B cell (primary cell): ENCODE data around the gene TTC13. TPM values are rescaled to one million over a fixed set of nuclear protein-coding genes. Genes with fewer than 3 reads are reported as not detected.

ENCODE experiments used
- ATAC-seq: fragments of 200-7000 bp; cut with Tn5 transposase; one replicate; pipeline ENCODE4 v1.10.0; 2021; ENCODE audit warnings: low read depth, mild to moderate bottlenecking, moderate number of reproducible peaks, moderate library complexity
- CTCF ChIA-PET: fragments of 350-600 bp; sonication (Branson Sonifier 250); formaldehyde crosslinking; loops from one replicate; lab custom pipeline; 2021; ENCODE audit warnings: antibody characterized with exemption, inconsistent platforms; lab: Charles Lee
- POLR2A ChIA-PET: fragments of 350-600 bp; sonication (Branson Sonifier 250); formaldehyde crosslinking; loops from one replicate; lab custom pipeline; 2021; ENCODE audit warnings: antibody characterized with exemption; lab: Charles Lee
- DNase-seq: peaks from one replicate; pipeline ENCODE4 v3.0.0; 2013
- H2AFZ ChIP-seq: 2 replicates; pipeline ENCODE4 v1.6.1; 2012; ENCODE audit warnings: mild to moderate bottlenecking, low read depth, low read length; ENCODE audit not compliant: insufficient read depth, poor library complexity, severe bottlenecking
- H3K27ac ChIP-seq, 2 donors: 1 replicate in 1 of 2; 2 replicates in 1 of 2; pipeline ENCODE4 v1.5.1; 2012 to 2013; ENCODE audit warnings: low read length in 2 of 2, mild to moderate bottlenecking in 2 of 2, moderate library complexity in 1 of 2
- H3K27me3 ChIP-seq, 4 experiments: fragments of 200-600 bp in 1 of 4; sonication (generic) in 1 of 4; replicated peaks in 1 of 4; 1 replicate in 2 of 4; 2 replicates in 2 of 4; pipeline versions ENCODE4 v1.6.1 to v1.7.0; 2013 to 2016; ENCODE audit warnings: low read length in 3 of 4, mild to moderate bottlenecking in 2 of 4, mixed read lengths in 1 of 4, moderate library complexity in 1 of 4; ENCODE audit not compliant: insufficient read depth in 4 of 4, control insufficient read depth in 3 of 4; ENCODE audit errors: control extremely low read depth in 1 of 4
- H3K36me3 ChIP-seq, 2 experiments: replicated peaks in 1 of 2; 1 replicate in 1 of 2; 2 replicates in 1 of 2; pipeline versions ENCODE4 v1.6.1 to v1.7.1; 2013; ENCODE audit warnings: low read length in 1 of 2; ENCODE audit not compliant: insufficient read depth in 2 of 2, control insufficient read depth in 1 of 2; ENCODE audit errors: control extremely low read depth in 1 of 2, extremely low read depth in 1 of 2
- H3K4me1 ChIP-seq, 2 donors: fragments of 200-600 bp in 1 of 2; sonication (generic) in 1 of 2; 1 replicate in 1 of 2; 2 replicates in 1 of 2; pipeline versions ENCODE4 v1.5.1 to v1.6.1; 2013 to 2017; ENCODE audit warnings: low read length in 2 of 2; ENCODE audit not compliant: control insufficient read depth in 2 of 2, insufficient read depth in 2 of 2
- H3K4me2 ChIP-seq: replicated peaks from 2 replicates; pipeline ENCODE3; 2012; ENCODE audit warnings: mild to moderate bottlenecking, low read depth, low read length; ENCODE audit not compliant: poor library complexity, severe bottlenecking
- H3K4me3 ChIP-seq, 5 experiments: fragments of 200-600 bp in 1 of 5; sonication (generic) in 1 of 5; 1 replicate in 3 of 5; 2 replicates in 2 of 5; pipeline versions ENCODE4 v1.5.1 to v1.7.0; 2011 to 2016; ENCODE audit warnings: low read length in 4 of 5, mild to moderate bottlenecking in 4 of 5, low read depth in 2 of 5, control low read depth in 1 of 5, moderate library complexity in 1 of 5; ENCODE audit not compliant: insufficient read depth in 1 of 5; ENCODE audit errors: control extremely low read depth in 1 of 5, extremely low read depth in 1 of 5
- H3K79me2 ChIP-seq: fragments of 200-600 bp; sonication (generic); one replicate; pipeline ENCODE4 v1.6.0; 2016; ENCODE audit warnings: low read length; ENCODE audit not compliant: control insufficient read depth, insufficient read depth
- H3K9ac ChIP-seq: fragments of 200-600 bp; sonication (generic); 2 replicates; pipeline ENCODE4 v1.6.1; 2017; ENCODE audit warnings: mild to moderate bottlenecking, low read length, moderate library complexity
- H3K9me3 ChIP-seq, 3 donors: one replicate each; pipeline versions ENCODE4 v1.6.1 to v1.7.1; 2013; ENCODE audit warnings: low read length in 2 of 3; ENCODE audit not compliant: control insufficient read depth in 2 of 3, insufficient read depth in 1 of 3; ENCODE audit errors: control extremely low read depth in 1 of 3
- H4K20me1 ChIP-seq: 2 replicates; pipeline ENCODE4 v1.6.0; 2012; ENCODE audit warnings: mild to moderate bottlenecking, low read length; ENCODE audit not compliant: insufficient read depth, control insufficient read depth, poor library complexity, severe bottlenecking
- H3K27ac Mint-ChIP-seq: one replicate; pipeline ENCODE4 v1.8.0; 2021; ENCODE audit warnings: mixed read lengths
- H3K27me3 Mint-ChIP-seq: one replicate; pipeline ENCODE4 v1.8.0; 2021; ENCODE audit warnings: mixed read lengths
- H3K4me1 Mint-ChIP-seq: one replicate; pipeline ENCODE4 v1.8.0; 2021; ENCODE audit warnings: mixed read lengths
- H3K4me3 Mint-ChIP-seq: one replicate; pipeline ENCODE4 v1.8.0; 2021; ENCODE audit warnings: mixed read lengths
- H3K9me3 Mint-ChIP-seq: one replicate; pipeline ENCODE4 v1.8.0; 2022; ENCODE audit warnings: mixed read lengths; ENCODE audit not compliant: insufficient read depth
- EZH2 ChIP-seq: IDR thresholded peaks from 2 replicates; pipeline ENCODE4 v1.6.1; 2012; ENCODE audit warnings: borderline replicate concordance, low read depth, mild to moderate bottlenecking, moderate library complexity, low read length; ENCODE audit not compliant: insufficient read depth, poor library complexity, severe bottlenecking
- WGBS: methylation state at CpG from one replicate; pipeline ENCODE4 v1.1.5; 2013; ENCODE audit warnings: missing lambda C conversion rate; ENCODE audit not compliant: insufficient coverage; 5-methylcytosine and 5-hydroxymethylcytosine counted together
- intact Hi-C: fragments of 100-400 bp; cut with micrococcal nuclease; formaldehyde crosslinking; loops from one replicate; pipeline ENCODE4 v1.10.0; 2022
- polyA plus RNA-seq: library from polyadenylated mRNA; depleted of rRNA; stranded (reverse); fragments of >200 nt; gene quantifications from 2 replicates; pipeline ENCODE4 v1.2.3, GENCODE V29; 2012
- total RNA-seq, 2 donors: library from RNA; stranded (reverse); fragments of 120-200 nt in 1 of 2; gene quantifications; 1 replicate in 1 of 2; 2 replicates in 1 of 2; pipeline versions ENCODE4 v1.2.3 to v1.2.4, GENCODE V29; 2013 to 2022
- TF ChIP-seq, protein P1 (sequence below): fragments of 200-600 bp; IDR thresholded peaks from one replicate; pipeline ENCODE4 v1.8.0; 2022; ENCODE audit warnings: antibody characterized with exemption, mild to moderate bottlenecking

TTC13 gene
- total and polyA plus RNA-seq, 2 donors (not counting 1 experiment from before 2014, with no cell fraction given), result 33.9 to 55.0 TPM

- H2AFZ ChIP-seq, result no peak overlapping the region
- no peak for DNase-seq
- no peaks in the 10 kb centered on the region for H4K20me1 ChIP-seq
- H3K4me1 ChIP-seq, result no peaks in the 10 kb centered on the region
- no peak overlapping the region for H3K9ac ChIP-seq
- 100% methylated on average over 2 of the region's 3 CpGs for WGBS
- Mint-ChIP-seq H3K4me3 (no peak overlapping the region), H3K4me1 (no peaks in the 10 kb centered on the region), H3K27ac (peak overlapping the region; percentile 56), H3K9me3 (no peaks in the 10 kb centered on the region), H3K27me3 (no peaks in the 10 kb centered on the region)
- no peaks in the 10 kb centered on the region for H3K79me2 ChIP-seq
- no peak for ATAC-seq
- H3K9me3 ChIP-seq, result no peaks in the 10 kb centered on the region
- intact Hi-C loops, result no loop called here
- TF ChIP-seq, protein P1, sequence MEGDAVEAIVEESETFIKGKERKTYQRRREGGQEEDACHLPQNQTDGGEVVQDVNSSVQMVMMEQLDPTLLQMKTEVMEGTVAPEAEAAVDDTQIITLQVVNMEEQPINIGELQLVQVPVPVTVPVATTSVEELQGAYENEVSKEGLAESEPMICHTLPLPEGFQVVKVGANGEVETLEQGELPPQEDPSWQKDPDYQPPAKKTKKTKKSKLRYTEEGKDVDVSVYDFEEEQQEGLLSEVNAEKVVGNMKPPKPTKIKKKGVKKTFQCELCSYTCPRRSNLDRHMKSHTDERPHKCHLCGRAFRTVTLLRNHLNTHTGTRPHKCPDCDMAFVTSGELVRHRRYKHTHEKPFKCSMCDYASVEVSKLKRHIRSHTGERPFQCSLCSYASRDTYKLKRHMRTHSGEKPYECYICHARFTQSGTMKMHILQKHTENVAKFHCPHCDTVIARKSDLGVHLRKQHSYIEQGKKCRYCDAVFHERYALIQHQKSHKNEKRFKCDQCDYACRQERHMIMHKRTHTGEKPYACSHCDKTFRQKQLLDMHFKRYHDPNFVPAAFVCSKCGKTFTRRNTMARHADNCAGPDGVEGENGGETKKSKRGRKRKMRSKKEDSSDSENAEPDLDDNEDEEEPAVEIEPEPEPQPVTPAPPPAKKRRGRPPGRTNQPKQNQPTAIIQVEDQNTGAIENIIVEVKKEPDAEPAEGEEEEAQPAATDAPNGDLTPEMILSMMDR, result no peak
- no peak for TF ChIP-seq EZH2
- no peak overlapping the region for H3K4me2 ChIP-seq
- ChIA-PET POLR2A (no interaction called here), CTCF (interaction anchor here (0.9 to 1.2 kb wide), 2 partner anchors 10 to 48 kb away, joined by 3 to 4 read pairs; partner anchors contain the start of genes ARV1 and TTC13)
- H3K27ac ChIP-seq, result no peak overlapping the region
- H3K36me3 ChIP-seq, result peaks cover 12 to 69% of the 10 kb centered on the region in 2 experiments
- H3K4me3 ChIP-seq, result no peak overlapping the region
- no peaks in the 10 kb centered on the region for H3K27me3 ChIP-seq
Measured at GRCh38 chr1:230930986-230931385, 47.7 kb downstream of the TTC13 start.

- Histone ChIP-seq H3K79me2 (no peaks in the 10 kb centered on the region), H3K4me3 (no peak overlapping the region), H3K36me3 (peaks cover 7 to 78% of the 10 kb centered on the region in 2 experiments), H3K27me3 (no peaks in the 10 kb centered on the region), H3K9me3 (no peaks in the 10 kb centered on the region), H3K4me2 (no peak overlapping the region), H4K20me1 (no peaks in the 10 kb centered on the region), H3K4me1 (no peaks in the 10 kb centered on the region), H3K27ac (no peak overlapping the region), H2AFZ (no peak overlapping the region), H3K9ac (no peak overlapping the region)
- no peaks in the 10 kb centered on the region for H3K27me3 Mint-ChIP-seq
- ATAC-seq, result no peak
- H3K27ac Mint-ChIP-seq, result no peak overlapping the region
- H3K4me3 Mint-ChIP-seq, result no peak overlapping the region
- ChIA-PET CTCF (no interaction called here), POLR2A (no interaction called here)
- 94% methylated on average over 3 of the region's 5 CpGs for WGBS
- H3K4me1 Mint-ChIP-seq, result no peaks in the 10 kb centered on the region
- TF ChIP-seq EZH2, result no peak
- TF ChIP-seq, protein P1, result no peak
- intact Hi-C loops, result no loop called here
- DNase-seq, result no peak
- H3K9me3 Mint-ChIP-seq, result no peaks in the 10 kb centered on the region
Measured at GRCh38 chr1:230926182-230926581, 52.5 kb downstream of the TTC13 start.
